ENCODE measurements around the gene SPRTN. TPM values are rescaled to one million over a fixed set of nuclear protein-coding genes. Genes with fewer than 3 reads are reported as not detected.

Gene SPRTN
- total and polyA plus RNA-seq, 2 donors (not counting 3 experiments of a cell fraction or from before 2014, with no cell fraction given): 15.4 to 16.1 TPM

DNA sequence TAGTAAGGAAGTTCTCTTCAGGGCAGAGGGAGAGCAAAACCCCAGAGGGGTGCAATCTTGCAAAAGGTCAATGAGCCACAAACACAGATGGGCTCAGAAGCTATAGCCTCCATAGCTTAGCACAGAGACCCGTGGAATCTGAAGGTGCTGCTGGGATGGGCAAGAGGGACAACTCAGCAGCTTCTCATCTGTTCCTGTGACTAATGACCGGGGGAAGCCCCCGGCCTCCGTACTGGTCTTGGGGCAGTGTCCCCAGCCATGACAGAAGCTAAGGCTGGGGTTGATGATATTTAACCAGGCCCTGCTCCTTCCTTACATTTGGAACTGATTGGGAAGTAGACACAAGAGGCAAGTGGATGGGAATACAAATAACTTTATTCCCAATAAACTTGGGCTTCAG, 19.5 kb upstream of the SPRTN start:
- intact Hi-C loops (cut with micrococcal nuclease): loop anchor here (5.0 kb wide), 1 partner anchor 76 kb away; the partner anchor contains the start of gene GNPAT
- no peak overlapping the region for H3K4me3 ChIP-seq (replicated peaks in 1 of 3; ENCODE audit: insufficient read depth in 1 of 3, low read depth in 1 of 3, low read length in 3 of 3)
- no peak for DNase-seq (ENCODE audit: low read depth, low spot score)
- H3K4me1 ChIP-seq (ENCODE audit: control insufficient read depth, extremely low read depth, insufficient read depth, low read length): peaks cover 4% of the 10 kb centered on the region
- TF ChIP-seq, protein P1, sequence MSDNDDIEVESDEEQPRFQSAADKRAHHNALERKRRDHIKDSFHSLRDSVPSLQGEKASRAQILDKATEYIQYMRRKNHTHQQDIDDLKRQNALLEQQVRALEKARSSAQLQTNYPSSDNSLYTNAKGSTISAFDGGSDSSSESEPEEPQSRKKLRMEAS (IDR thresholded peaks at IDR 0.05; ENCODE audit: insufficient read depth, insufficient read length): no peak
- no peak for TF ChIP-seq MYC (IDR thresholded peaks at IDR 0.05; ENCODE audit: low read depth, low read length)
- no peak for TF ChIP-seq POLR2A (IDR thresholded peaks at IDR 0.05; ENCODE audit: low read depth, low read length)
- no peak for TF ChIP-seq FOS (IDR thresholded peaks at IDR 0.05; ENCODE audit: borderline replicate concordance, insufficient read depth, low read length)
- TF ChIP-seq JUN (IDR thresholded peaks at IDR 0.05; ENCODE audit: borderline replicate concordance, insufficient read depth, insufficient read length, low read depth): no peak
- TF ChIP-seq, protein P2, sequence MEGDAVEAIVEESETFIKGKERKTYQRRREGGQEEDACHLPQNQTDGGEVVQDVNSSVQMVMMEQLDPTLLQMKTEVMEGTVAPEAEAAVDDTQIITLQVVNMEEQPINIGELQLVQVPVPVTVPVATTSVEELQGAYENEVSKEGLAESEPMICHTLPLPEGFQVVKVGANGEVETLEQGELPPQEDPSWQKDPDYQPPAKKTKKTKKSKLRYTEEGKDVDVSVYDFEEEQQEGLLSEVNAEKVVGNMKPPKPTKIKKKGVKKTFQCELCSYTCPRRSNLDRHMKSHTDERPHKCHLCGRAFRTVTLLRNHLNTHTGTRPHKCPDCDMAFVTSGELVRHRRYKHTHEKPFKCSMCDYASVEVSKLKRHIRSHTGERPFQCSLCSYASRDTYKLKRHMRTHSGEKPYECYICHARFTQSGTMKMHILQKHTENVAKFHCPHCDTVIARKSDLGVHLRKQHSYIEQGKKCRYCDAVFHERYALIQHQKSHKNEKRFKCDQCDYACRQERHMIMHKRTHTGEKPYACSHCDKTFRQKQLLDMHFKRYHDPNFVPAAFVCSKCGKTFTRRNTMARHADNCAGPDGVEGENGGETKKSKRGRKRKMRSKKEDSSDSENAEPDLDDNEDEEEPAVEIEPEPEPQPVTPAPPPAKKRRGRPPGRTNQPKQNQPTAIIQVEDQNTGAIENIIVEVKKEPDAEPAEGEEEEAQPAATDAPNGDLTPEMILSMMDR (IDR thresholded peaks at IDR 0.05; ENCODE audit: extremely low read depth in 1 of 2, insufficient read depth in 1 of 2, low read depth in 1 of 2, low read length in 2 of 2): no peak
- TF ChIP-seq POLR2AphosphoS5 (IDR thresholded peaks at IDR 0.05; ENCODE audit: insufficient read depth, low read depth, low read length): no peak
- no peak for TF ChIP-seq EZH2 (IDR thresholded peaks at IDR 0.05; ENCODE audit: borderline replicate concordance, low read depth, low read length, severe bottlenecking)
- TF ChIP-seq GATA2 (IDR thresholded peaks at IDR 0.05; ENCODE audit: insufficient read depth, insufficient read length, low read depth, low read length): no peak
- ChIA-PET POLR2A (no interaction called here), CTCF (interaction anchor here (1.1 to 2.0 kb wide), 3 partner anchors 15 to 284 kb away, joined by 3 to 5 read pairs (median 4); no protein-coding TSS in a partner anchor)
- FAIRE-seq: no peak
- no peaks in the 10 kb centered on the region for H3K79me2 ChIP-seq (ENCODE audit: control insufficient read depth, insufficient read depth, low read length)
- no peak overlapping the region for H3K27ac ChIP-seq (ENCODE audit: insufficient read depth, low read depth, low read length)
- H3K27me3 ChIP-seq (ENCODE audit: control insufficient read depth in 2 of 2, insufficient read depth in 2 of 2, low read length in 2 of 2): no peaks in the 10 kb centered on the region
- H3K9me3 ChIP-seq (replicated peaks; ENCODE audit: control insufficient read depth, insufficient read depth, low read length): no peaks in the 10 kb centered on the region
- no peak overlapping the region for H3K9ac ChIP-seq (replicated peaks; ENCODE audit: extremely low read depth, insufficient read depth, low read length)
- no TSS peak for BruUV-seq (replicated peaks)
- dilution Hi-C loops (cut with MboI; ENCODE audit: extremely low pct_ligation_motif_present, low sequenced_read_pairs): no loop called here
- H3K36me3 ChIP-seq (ENCODE audit: control insufficient read depth in 2 of 2, extremely low read depth in 1 of 2, insufficient read depth in 2 of 2, low read length in 2 of 2): no peaks in the 10 kb centered on the region
- H3K9me1 ChIP-seq (replicated peaks; ENCODE audit: control insufficient read depth, extremely low read depth, insufficient read depth, low read length): no peaks in the 10 kb centered on the region
- no peak overlapping the region for H3K4me2 ChIP-seq (ENCODE audit: insufficient read depth, low read length)
- H4K20me1 ChIP-seq (replicated peaks; ENCODE audit: control insufficient read depth, extremely low read depth, insufficient read depth, low read length): no peaks in the 10 kb centered on the region
- no peak overlapping the region for H2AFZ ChIP-seq (ENCODE audit: low read depth, low read length)
